Putamen (tissue), 1 donor: Measurements from ENCODE around the gene CACNA1A.
"Not testable (repeated sequence)": the region's sequence is repeated elsewhere in the genome, so short reads cannot be mapped to it uniquely, and the experiment has no call there.

ENCODE experiments used
- DNase-seq: peaks from one replicate; pipeline ENCODE4 v3.0.0-alpha.2; 2016; ENCODE audit warnings: low spot score

Gene CACNA1A

GRCh38 chr19:13206587-13206986 is 299.7 kb downstream of the CACNA1A start:
- DNase-seq: no peak

- not testable (repeated sequence) for DNase-seq
Observed at GRCh38 chr19:13202112-13202511, 304.2 kb downstream of the CACNA1A start.

GRCh38 chr19:13198634-13199033 is 307.6 kb downstream of the CACNA1A start:
- no peak for DNase-seq

- DNase-seq: no peak
Observed at GRCh38 chr19:13195678-13196077, 310.6 kb downstream of the CACNA1A start.

- DNase-seq: no peak
Observed at GRCh38 chr19:13190781-13191540, 315.3 kb downstream of the CACNA1A start.

GRCh38 chr19:13189600-13189999 is 316.7 kb downstream of the CACNA1A start:
- no peak for DNase-seq

- no peak for DNase-seq
Observed at GRCh38 chr19:13187419-13187818, 318.9 kb downstream of the CACNA1A start.

GRCh38 chr19:13186688-13187087 is 319.6 kb downstream of the CACNA1A start:
- DNase-seq: not testable (repeated sequence)

GRCh38 chr19:13185763-13186657 is 320.3 kb downstream of the CACNA1A start:
- DNase-seq: not testable (repeated sequence)

- not testable (repeated sequence) for DNase-seq
Observed at GRCh38 chr19:13184926-13185325, 321.4 kb downstream of the CACNA1A start.

- no peak for DNase-seq
Observed at GRCh38 chr19:13181747-13182388, 324.4 kb downstream of the CACNA1A start.

GRCh38 chr19:13178291-13178690 is 328.0 kb downstream of the CACNA1A start:
- DNase-seq: not testable (repeated sequence)

- not testable (repeated sequence) for DNase-seq
Observed at GRCh38 chr19:13177584-13177983, 328.7 kb downstream of the CACNA1A start.

GRCh38 chr19:13176345-13176744 is 329.9 kb downstream of the CACNA1A start:
- DNase-seq: no peak

GRCh38 chr19:13173139-13173737 is 333.0 kb downstream of the CACNA1A start:
- DNase-seq: no peak

GRCh38 chr19:13172346-13173138 is 333.7 kb downstream of the CACNA1A start:
- no peak for DNase-seq

- no peak for DNase-seq
Observed at GRCh38 chr19:13171146-13171545, 335.1 kb downstream of the CACNA1A start.

GRCh38 chr19:13169769-13170168 is 336.5 kb downstream of the CACNA1A start:
- no peak for DNase-seq

- not testable (repeated sequence) for DNase-seq
Observed at GRCh38 chr19:13166151-13166550, 340.1 kb downstream of the CACNA1A start.

GRCh38 chr19:13165162-13165997 is 340.9 kb downstream of the CACNA1A start:
- no peak for DNase-seq
